KOPT-K1 (cell line): ENCODE data around the gene DAGLA.
"Not testable (repeated sequence)": the region's sequence is repeated elsewhere in the genome, so short reads cannot be mapped to it uniquely, and the experiment has no call there.

Experiments
- H3K27ac ChIP-seq: fragments of 200-600 bp; sonication (generic); 2 replicates; pipeline ENCODE4 v1.5.1; 2016; ENCODE audit warnings: antibody characterized with exemption, mild to moderate bottlenecking, low read depth, low read length; ENCODE audit not compliant: poor library complexity, severe bottlenecking
- H3K36me3 ChIP-seq: fragments of 200-600 bp; sonication (generic); 2 replicates; pipeline ENCODE4 v1.5.1; 2017; ENCODE audit warnings: antibody characterized with exemption, mild to moderate bottlenecking, low read length, moderate library complexity; ENCODE audit not compliant: insufficient read depth
- H3K9me3 ChIP-seq: fragments of 200-600 bp; sonication (generic); 2 replicates; pipeline ENCODE4 v1.5.1; 2017; ENCODE audit warnings: antibody characterized with exemption, low read length, mild to moderate bottlenecking; ENCODE audit not compliant: insufficient read depth, poor library complexity, severe bottlenecking

Gene DAGLA

DNA sequence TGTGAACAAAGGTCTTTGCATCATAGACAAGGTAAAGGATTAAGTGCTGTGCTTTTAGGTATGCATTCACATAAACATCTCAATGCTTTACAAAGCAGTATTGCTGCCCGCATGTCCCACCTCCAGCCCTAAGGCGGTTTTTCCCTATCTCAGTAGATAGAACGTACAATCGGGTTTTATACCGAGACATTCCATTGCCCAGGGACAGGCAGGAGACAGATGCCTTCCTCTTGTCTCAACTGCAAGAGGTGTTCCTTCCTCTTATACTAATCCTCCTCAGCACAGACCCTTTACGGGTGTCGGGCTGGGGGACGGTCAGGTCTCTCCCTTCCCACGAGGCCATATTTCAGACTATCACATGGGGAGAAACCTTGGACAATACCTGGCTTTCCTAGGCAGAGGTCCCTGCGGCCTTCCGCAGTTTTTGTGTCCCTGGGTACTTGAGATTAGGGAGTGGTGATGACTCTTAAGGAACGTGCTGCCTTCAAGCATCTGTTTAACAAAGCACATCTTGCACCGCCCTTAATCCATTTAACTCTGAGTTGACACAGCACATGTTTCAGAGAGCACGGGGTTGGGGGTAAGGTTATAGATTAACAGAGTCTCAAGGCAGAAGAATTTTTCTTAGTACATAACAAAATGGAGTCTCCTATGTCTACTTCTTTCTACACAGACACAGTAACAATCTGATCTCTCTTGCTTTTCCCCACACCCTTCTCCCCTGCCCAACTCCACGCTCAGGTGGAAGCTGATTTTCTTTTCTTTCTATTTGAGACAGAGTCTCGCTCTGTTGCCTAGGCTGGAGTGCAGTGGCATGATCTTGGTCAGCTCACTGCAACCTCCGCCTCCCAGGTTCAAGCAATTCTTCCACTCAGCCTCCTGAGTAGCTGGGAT is 24.7 kb upstream of the DAGLA start:
- H3K9me3 ChIP-seq, H3K27ac ChIP-seq: not testable (repeated sequence)

DNA sequence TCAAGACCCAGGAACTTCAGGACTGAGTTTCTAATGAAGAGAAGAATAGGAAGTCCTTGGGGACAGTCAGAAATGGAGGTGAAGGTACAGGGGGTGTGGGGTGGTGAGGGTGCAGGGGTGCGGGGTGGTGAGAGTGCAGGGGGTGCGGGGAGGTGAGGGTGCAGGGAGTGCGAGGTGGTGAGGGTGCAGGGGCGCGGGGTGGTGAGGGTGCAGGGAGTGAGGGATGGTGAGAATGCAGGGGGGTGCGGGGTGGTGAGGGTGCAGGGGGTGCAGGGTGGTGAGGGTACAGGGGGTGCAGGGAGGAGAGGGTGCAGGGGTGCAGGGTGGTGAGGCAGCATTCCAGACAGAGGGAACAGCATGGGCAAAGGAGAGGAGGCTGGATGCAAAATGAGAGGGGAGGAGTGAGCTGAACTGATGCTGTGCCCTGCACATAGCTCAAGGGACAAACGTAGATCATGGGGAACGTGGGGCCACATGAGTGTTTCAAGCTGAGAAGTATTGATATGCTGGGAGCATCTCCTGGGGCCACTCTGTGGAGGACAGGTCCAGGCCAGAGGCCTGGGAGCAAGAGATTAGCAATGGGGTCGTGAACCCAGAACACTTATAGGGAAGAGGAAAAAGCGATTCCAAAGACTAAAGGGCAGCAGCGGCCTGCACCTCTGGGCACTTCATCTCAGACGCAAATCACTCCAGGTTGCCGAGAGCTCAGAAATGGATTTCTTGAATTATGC is 23.7 kb upstream of the DAGLA start:
- Histone ChIP-seq H3K36me3 (no peaks in the 10 kb centered on the region), H3K27ac (no peak overlapping the region), H3K9me3 (no peaks in the 10 kb centered on the region)

More for the DNA sequence above, 24.7 kb upstream of the DAGLA start:
- H3K36me3 ChIP-seq = not testable (repeated sequence)

- no peaks in the 10 kb centered on the region for H3K9me3 ChIP-seq
These were observed 22.5 kb upstream of the DAGLA start for GRCh38 chr11:61657566-61658290.

DNA sequence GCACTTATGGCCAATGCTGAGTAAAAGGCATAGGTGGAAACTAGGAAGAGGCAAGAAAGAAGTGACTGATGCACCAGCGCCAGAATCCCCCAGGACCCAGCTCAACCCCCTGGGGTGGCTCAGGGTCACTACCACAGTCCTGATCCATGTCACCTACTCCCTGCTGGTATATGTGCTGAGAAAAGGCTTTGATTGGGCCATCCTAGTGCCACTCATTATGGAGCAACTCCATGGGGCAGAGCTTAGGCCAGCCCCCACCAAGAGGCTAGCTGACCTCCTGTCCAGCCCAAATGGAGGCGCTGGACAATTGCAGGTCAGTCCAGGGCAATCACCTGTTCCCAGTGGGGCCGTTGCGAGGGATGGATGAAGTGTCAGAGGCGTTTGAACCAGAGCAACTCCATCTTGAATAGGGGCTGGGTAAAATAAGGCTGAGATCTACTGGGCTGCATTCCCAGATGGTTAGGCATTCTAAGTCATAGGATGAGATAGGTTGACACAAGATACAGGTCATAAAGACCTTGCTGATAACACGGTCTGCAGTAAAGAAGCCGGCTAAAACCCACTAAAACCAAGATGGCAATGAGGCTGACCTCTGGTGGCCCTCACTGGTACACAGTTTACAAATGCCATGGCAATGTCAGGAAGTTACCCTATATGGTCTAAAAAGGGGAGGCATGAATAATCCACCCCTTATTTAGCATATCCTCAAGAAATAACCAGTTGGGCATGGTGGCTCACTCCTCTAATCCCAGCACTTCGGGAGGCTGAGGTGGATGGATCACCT is 20.6 kb upstream of the DAGLA start:
- Histone ChIP-seq H3K27ac (no peak overlapping the region), H3K9me3 (no peaks in the 10 kb centered on the region), H3K36me3 (no peaks in the 10 kb centered on the region)

More at GRCh38 chr11:61657566-61658290, 22.5 kb upstream of the DAGLA start:
- no peaks in the 10 kb centered on the region for H3K36me3 ChIP-seq
- H3K27ac ChIP-seq = no peak overlapping the region

GRCh38 chr11:61660997-61661396 is 19.2 kb upstream of the DAGLA start:
- not testable (repeated sequence) for H3K27ac ChIP-seq, H3K9me3 ChIP-seq, H3K36me3 ChIP-seq

GRCh38 chr11:61666684-61667297 is 13.4 kb upstream of the DAGLA start:
- Histone ChIP-seq H3K27ac (no peak overlapping the region), H3K36me3 (no peaks in the 10 kb centered on the region), H3K9me3 (no peaks in the 10 kb centered on the region)

GRCh38 chr11:61667684-61668305 is 12.4 kb upstream of the DAGLA start:
- H3K36me3 ChIP-seq = no peaks in the 10 kb centered on the region
- no peak overlapping the region for H3K27ac ChIP-seq
- no peaks in the 10 kb centered on the region for H3K9me3 ChIP-seq

- Histone ChIP-seq H3K27ac (no peak overlapping the region), H3K9me3 (no peaks in the 10 kb centered on the region), H3K36me3 (no peaks in the 10 kb centered on the region)
These were observed 10.8 kb upstream of the DAGLA start for GRCh38 chr11:61669417-61669816.

DNA sequence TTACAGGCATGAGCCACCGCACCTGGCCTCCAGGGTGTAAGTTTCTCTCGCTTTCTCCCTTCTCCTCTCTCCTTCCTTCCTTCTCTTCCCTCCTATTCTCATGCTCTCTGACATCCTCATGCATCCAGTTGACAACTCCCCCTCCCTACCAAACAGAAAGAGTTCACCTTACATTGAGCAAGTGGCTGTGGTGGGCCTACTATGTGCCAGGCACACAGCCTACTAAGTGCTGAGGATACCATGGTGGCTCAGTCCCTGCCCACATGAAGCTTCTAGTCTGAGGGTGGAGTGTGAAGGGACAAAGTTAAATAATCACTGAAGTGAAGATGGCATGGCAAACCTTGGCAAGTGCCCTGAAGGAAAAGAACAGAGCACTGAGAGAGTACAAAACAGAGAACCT is 9.6 kb upstream of the DAGLA start:
- H3K9me3 ChIP-seq = no peaks in the 10 kb centered on the region
- no peaks in the 10 kb centered on the region for H3K36me3 ChIP-seq
- no peak overlapping the region for H3K27ac ChIP-seq

DNA sequence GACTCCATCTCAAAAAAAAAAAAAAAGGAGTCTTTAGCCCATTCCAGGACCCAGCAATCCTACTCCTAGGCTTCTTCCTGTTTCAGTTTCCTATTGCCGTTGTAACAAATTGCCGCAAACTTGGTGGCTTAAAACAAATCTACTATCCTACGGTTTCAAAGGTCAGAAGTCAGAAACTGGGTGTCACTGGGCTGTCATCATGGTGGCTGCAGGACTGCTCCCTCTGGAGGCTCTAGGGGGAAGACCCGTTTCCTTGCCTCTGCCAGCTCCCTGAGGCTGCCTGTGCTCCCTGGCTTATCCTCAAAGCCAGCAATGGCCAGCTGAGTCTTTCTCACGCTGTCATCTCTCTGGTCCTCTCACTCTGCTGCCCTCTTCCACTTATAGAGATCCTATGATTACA is 8.7 kb upstream of the DAGLA start:
- Histone ChIP-seq H3K9me3 (no peaks in the 10 kb centered on the region), H3K36me3 (no peaks in the 10 kb centered on the region), H3K27ac (no peak overlapping the region)

GRCh38 chr11:61673946-61674467 is 6.2 kb upstream of the DAGLA start:
- not testable (repeated sequence) for H3K9me3 ChIP-seq, H3K36me3 ChIP-seq, H3K27ac ChIP-seq

GRCh38 chr11:61675826-61676225 is 4.4 kb upstream of the DAGLA start:
- H3K9me3 ChIP-seq = no peaks in the 10 kb centered on the region
- H3K36me3 ChIP-seq = no peaks in the 10 kb centered on the region
- no peak overlapping the region for H3K27ac ChIP-seq

GRCh38 chr11:61679296-61679695 is 895 bp upstream of the DAGLA start:
- Histone ChIP-seq H3K27ac (no peak overlapping the region), H3K36me3 (no peaks in the 10 kb centered on the region)

More at GRCh38 chr11:61679296-61679695, 895 bp upstream of the DAGLA start:
- H3K9me3 ChIP-seq = no peaks in the 10 kb centered on the region
